Stimulated activated CD8-positive, alpha-beta memory T cell treated with anti-CD3 and anti-CD28 coated beads, Interleukin-12 subunit alpha, Interleukin-12 subunit beta, amount 100 ng/mL, for 4 hours (primary cell): Measurements from ENCODE around the gene CNIH4.
"Not testable (repeated sequence)": the region's sequence is repeated elsewhere in the genome, so short reads cannot be mapped to it uniquely, and the experiment has no call there.

Experiments used
- DNase-seq: peaks from one replicate; pipeline ENCODE4 v3.0.0-alpha.2; 2020; ENCODE audit warnings: low read depth

The CNIH4 gene

GRCh38 chr1:224402472-224403036 lies 45.9 kb downstream of the CNIH4 start:
- DNase-seq: no peak

GRCh38 chr1:224404916-224405603 lies 48.4 kb downstream of the CNIH4 start:
- DNase-seq: no peak

DNA sequence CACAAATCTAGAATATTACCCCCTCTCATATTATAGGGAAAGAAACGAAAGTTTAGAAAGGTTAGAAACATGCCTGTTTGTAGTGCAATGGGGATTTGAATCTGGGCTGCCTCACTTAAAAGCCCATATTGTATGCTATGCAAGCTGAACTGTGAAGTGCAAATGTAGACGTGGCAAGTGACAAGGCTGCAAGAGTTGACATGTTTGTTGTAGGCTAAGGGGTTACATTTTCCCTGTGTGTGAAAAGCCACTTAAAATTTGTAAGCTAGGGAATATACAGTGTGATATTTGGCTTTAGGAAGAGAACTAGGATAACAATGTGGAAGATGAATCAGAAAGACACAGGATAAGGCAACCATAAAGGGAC lies 48.9 kb downstream of the CNIH4 start:
- DNase-seq: no peak

DNA sequence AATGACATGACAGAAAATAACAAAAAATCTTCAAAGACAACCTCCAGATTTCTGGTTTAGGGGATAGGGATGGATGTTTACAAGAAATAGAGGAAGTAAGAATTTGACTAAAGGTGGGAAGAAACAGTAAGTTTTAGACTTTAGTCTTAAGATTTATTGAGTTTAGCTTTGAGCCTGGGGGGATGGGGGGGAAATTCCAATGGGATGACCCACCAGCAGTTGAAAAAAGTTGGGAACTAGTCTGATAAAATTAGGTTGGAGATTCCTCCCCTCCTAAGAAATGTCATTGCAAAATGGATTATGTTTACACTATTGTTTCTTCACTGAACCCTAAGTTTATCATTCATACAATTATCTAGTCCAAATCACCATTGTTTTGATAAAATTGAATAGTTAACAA lies 49.5 kb downstream of the CNIH4 start:
- DNase-seq: no peak

DNA sequence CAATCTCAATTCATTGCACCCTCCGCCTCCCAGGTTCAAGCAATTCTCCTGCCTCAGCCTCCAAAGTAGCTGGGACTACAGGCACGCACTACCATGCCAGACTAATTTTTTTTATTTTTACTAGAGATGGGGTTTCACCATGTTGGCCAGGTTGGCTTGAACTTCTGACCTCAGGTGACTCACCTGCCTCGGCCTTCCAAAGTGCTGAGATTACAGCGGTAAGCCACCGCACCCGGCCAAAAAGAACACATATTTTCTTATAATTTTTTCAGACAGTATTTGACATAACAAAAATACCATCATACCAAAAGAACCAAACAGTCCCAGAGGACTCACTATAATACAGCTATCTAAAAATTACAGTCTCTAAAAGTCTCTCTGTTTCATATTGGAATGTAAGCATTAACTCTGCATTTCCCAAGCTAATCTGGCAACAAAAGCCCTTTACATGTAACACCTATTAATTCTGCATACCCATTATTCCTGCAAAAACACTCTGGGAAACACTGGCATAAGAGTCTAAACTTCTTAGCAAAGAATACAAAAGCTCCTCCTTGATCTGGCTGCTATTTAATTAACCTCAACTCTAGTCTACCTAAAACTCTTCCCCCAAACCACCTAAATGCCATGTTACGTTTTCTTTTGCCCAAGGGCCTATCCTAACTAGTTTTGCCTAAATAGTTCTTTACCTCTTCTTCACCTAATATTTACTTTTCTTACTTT lies 51.1 kb downstream of the CNIH4 start:
- DNase-seq: no peak

DNA sequence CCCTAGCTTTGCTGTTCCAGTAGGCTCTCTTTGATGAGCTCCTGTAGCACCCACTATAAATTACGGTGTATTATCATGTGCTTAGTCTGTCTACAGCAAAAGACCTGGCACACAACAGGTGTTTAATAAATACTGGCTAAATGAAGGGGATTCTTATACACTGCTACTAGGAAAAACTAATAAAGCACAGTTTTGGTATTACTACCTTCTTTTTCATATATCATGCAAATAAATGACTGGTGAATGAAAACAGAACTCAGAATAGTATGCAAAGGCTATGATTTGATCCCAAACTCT lies 51.6 kb downstream of the CNIH4 start:
- no peak for DNase-seq

- DNase-seq: no peak
Observed at GRCh38 chr1:224411766-224412165, 55.1 kb downstream of the CNIH4 start.

DNA sequence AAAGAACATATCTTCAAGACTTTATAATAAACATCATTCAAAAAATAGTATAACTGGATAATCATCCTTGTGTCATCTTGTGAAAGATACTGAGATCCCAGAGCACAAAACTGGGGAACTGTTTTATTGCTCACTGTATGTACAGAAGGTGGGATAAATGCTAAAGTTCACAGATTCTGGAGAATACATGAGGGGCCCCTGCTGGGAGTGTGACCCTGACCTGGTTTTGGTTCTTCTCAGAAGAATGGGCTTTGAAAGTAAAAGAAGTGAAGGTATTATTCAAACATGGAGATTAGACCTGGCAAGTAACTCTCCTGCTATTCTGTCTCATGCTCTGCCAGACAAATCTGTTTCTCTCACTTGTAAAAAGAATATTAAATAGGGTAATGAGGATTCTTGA lies 63.4 kb downstream of the CNIH4 start:
- no peak for DNase-seq

DNA sequence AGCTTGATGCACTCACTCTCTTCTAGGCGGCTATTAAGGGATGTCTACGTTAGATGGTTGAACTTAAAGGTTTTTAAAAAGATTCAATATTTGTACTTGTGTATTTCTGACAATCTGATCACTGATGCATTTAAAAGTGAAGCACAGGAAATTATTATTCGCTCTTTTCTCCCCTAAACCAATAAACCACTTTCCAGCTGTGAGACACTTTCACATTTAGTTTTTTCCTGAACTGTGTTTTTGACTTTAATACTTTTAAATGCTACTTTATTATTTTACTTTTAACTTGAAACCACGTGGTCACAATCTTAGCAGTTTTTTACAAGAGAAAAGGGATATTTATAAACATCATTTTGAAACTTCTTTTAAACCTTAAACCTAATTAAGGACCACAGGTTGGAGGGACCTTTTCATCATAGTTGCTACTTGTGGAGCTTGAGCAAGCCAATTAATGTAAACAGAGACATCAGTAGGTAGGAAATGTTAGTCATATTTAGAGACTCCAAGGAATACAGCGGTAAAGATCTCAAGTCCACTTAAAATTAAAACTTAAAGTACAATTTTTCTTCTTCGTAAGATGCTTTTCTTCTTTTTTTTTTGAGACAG lies 68.7 kb downstream of the CNIH4 start:
- no peak for DNase-seq

DNA sequence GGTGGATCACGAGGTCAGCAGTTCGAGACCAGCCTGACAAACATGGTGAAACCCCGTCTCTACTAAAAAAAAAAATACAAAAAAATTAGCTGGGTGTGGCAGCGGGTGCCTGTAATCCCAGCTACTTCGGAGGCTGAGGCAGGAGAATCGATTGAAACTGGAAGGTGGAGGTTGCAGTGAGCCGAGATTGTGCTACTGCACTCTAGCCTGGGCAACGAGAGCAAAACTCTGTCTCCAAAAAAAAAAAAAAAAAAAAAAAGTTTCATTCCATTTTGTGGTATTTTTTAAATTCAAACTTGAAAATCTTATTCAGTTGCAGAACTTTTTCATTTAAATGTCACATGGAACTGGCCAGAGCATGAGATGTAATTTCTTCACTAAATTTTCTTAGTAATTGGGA lies 70.2 kb downstream of the CNIH4 start:
- not testable (repeated sequence) for DNase-seq

DNA sequence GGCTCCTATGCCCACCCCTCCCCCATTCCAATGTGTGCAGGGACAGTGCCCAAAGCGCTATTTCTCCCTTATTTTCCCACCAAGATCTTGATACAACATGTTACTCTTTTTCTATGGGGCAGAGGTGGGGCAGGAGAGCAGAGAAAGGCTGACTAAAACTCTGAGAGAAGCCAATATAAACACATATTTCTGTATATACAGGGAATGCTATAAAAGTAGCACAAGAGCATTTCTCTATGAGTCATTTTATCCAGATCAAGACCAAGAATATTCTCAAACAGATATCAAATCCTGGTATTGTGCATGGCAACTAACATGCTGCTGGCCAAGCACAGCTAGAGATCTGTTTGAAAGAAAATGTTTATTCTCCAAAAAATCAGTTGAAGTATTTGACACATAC lies 70.7 kb downstream of the CNIH4 start:
- DNase-seq: no peak

DNA sequence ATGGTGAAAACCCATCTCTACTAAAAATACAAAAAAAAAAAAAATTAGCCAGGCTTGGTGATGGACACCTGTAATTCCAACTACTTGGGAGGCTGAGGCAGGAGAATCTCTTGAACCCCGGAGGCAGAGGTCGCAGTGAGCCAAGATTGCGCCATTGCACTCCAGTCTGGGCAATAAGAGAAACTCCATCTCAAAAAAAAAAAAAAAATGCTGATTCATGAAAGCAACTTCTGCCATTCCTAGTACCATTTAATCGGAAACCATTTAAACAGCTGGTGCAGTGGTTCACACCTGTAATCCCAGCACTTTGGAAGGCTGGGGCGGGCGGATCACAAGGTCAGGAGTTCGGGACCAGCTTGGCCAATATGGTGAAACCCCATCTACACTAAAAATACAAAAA lies 72.0 kb downstream of the CNIH4 start:
- not testable (repeated sequence) for DNase-seq
